Activated naive CD4-positive, alpha-beta T cell treated with Interleukin-2 at 50 U/mL for 16 hours (primary cell): ENCODE results near the gene IFI16.
"Not testable (repeated sequence)": the region's sequence is repeated elsewhere in the genome, so short reads cannot be mapped to it uniquely, and the experiment has no call there.

Experiments used
- DNase-seq: peaks from one replicate; pipeline ENCODE4 v3.0.0-alpha.2; 2020

The IFI16 gene

GRCh38 chr1:159067699-159068621 lies 58.3 kb downstream of the IFI16 start:
- DNase-seq: no peak

- no peak for DNase-seq
Observed at GRCh38 chr1:159068886-159069285, 59.2 kb downstream of the IFI16 start.

GRCh38 chr1:159071970-159072582 lies 62.4 kb downstream of the IFI16 start:
- DNase-seq: no peak

- DNase-seq: peak; percentile 77
Observed at GRCh38 chr1:159076438-159077119, 66.9 kb downstream of the IFI16 start, which contains the start of gene AIM2. AIM2 (minus strand) TSS chr1:159076766; CDS start chr1:159073499, 3,267 bp downstream.

- DNase-seq: peak; percentile 99
Observed at GRCh38 chr1:159077120-159077961, 67.6 kb downstream of the IFI16 start.

GRCh38 chr1:159079525-159079924 lies 69.8 kb downstream of the IFI16 start:
- no peak for DNase-seq

- no peak for DNase-seq
Observed at GRCh38 chr1:159081626-159082025, 71.9 kb downstream of the IFI16 start.

- no peak for DNase-seq
Observed at GRCh38 chr1:159083013-159083412, 73.3 kb downstream of the IFI16 start.

- no peak for DNase-seq
Observed at GRCh38 chr1:159084152-159084551, 74.4 kb downstream of the IFI16 start.

- DNase-seq: no peak
Observed at GRCh38 chr1:159084867-159085266, 75.2 kb downstream of the IFI16 start.

- no peak for DNase-seq
Observed at GRCh38 chr1:159088050-159088449, 78.3 kb downstream of the IFI16 start.

GRCh38 chr1:159088546-159089183 lies 79.0 kb downstream of the IFI16 start:
- no peak for DNase-seq

GRCh38 chr1:159089184-159089791 lies 79.6 kb downstream of the IFI16 start:
- DNase-seq: no peak

GRCh38 chr1:159090286-159091179 lies 80.8 kb downstream of the IFI16 start:
- no peak for DNase-seq

- DNase-seq: no peak
Observed at GRCh38 chr1:159091180-159091560, 81.5 kb downstream of the IFI16 start.

GRCh38 chr1:159091607-159092031 lies 81.9 kb downstream of the IFI16 start:
- peak; percentile 17 for DNase-seq

GRCh38 chr1:159092036-159092760 lies 82.5 kb downstream of the IFI16 start:
- DNase-seq: no peak

GRCh38 chr1:159098596-159098995 lies 88.9 kb downstream of the IFI16 start:
- DNase-seq: no peak

- no peak for DNase-seq
Observed at GRCh38 chr1:159100589-159100988, 90.9 kb downstream of the IFI16 start.

- DNase-seq: not testable (repeated sequence)
Observed at GRCh38 chr1:159103021-159103420, 93.3 kb downstream of the IFI16 start.
